ENCODE measurements around the gene RPS25.

DNA sequence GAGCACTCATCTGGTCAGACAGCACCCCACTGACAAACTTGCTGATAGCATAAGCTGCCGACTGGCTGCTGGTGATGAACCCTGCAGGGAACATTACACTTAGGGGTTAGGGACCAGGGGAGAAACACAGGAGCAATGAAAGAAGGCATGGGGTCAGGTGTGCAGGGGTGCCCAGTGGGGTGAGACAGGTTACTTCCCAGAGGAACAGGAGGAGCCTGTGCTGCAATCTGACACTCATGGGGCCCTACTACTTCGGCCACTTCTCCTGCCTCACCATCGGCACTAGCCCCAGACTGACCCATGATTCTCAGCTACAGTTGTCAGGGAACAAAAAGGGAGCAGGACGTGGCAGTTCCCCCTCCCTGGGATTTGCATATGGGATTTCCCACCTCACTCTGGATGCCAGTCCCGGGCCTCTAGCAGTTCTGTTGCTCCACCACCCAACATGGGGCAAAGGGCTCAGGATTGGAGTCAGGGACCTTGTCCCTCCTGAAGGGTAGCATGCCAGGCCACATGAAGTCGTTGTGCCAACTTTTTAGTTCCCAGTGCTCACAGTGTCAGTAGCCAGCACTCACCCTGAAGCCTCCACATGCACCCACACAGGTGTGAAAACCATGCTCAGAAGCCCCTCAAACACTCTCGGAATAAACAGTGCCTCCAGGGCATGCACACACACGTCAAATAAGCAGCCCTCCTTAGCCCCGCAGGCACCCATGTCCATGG lies 10.4 kb upstream of the RPS25 start:
- TF ChIP-seq, protein P1, sequence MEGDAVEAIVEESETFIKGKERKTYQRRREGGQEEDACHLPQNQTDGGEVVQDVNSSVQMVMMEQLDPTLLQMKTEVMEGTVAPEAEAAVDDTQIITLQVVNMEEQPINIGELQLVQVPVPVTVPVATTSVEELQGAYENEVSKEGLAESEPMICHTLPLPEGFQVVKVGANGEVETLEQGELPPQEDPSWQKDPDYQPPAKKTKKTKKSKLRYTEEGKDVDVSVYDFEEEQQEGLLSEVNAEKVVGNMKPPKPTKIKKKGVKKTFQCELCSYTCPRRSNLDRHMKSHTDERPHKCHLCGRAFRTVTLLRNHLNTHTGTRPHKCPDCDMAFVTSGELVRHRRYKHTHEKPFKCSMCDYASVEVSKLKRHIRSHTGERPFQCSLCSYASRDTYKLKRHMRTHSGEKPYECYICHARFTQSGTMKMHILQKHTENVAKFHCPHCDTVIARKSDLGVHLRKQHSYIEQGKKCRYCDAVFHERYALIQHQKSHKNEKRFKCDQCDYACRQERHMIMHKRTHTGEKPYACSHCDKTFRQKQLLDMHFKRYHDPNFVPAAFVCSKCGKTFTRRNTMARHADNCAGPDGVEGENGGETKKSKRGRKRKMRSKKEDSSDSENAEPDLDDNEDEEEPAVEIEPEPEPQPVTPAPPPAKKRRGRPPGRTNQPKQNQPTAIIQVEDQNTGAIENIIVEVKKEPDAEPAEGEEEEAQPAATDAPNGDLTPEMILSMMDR (IDR thresholded peaks at IDR 0.05), result no peak
- TF ChIP-seq POLR2A (IDR thresholded peaks at IDR 0.05), result no peak
- no peak for TF ChIP-seq POLR2AphosphoS5 (IDR thresholded peaks at IDR 0.05)
- no peak for TF ChIP-seq EP300 (IDR thresholded peaks at IDR 0.05)

All from suprapubic skin (tissue), 4 donors.